Measurements from ENCODE around the gene MYO5B.
"Not testable (repeated sequence)": the region's sequence is repeated elsewhere in the genome, so short reads cannot be mapped to it uniquely, and the experiment has no call there.

Gene MYO5B

GRCh38 chr18:49808553-49809191 is 386.3 kb downstream of the MYO5B start:
- intact Hi-C loops (cut with DNase I); DNase-seq: not testable (repeated sequence)

GRCh38 chr18:49804096-49804495 is 390.9 kb downstream of the MYO5B start:
- intact Hi-C loops (cut with DNase I) = no loop called here
- DNase-seq = no peak

- intact Hi-C loops (cut with DNase I) = no loop called here
- no peak for DNase-seq
Observed at GRCh38 chr18:49802623-49803022, 392.3 kb downstream of the MYO5B start.

GRCh38 chr18:49800491-49800890 is 394.5 kb downstream of the MYO5B start:
- DNase-seq; intact Hi-C loops (cut with DNase I): not testable (repeated sequence)

GRCh38 chr18:49799806-49800205 is 395.1 kb downstream of the MYO5B start:
- DNase-seq; intact Hi-C loops (cut with DNase I): not testable (repeated sequence)

GRCh38 chr18:49798001-49798400 is 396.9 kb downstream of the MYO5B start:
- intact Hi-C loops (cut with DNase I) = no loop called here
- DNase-seq = no peak

GRCh38 chr18:49795612-49796552 is 399.1 kb downstream of the MYO5B start:
- DNase-seq = no peak
- intact Hi-C loops (cut with DNase I) = no loop called here

GRCh38 chr18:49794743-49795142 is 400.2 kb downstream of the MYO5B start:
- intact Hi-C loops (cut with DNase I) = no loop called here
- DNase-seq = no peak

GRCh38 chr18:49789560-49790134 is 405.3 kb downstream of the MYO5B start:
- DNase-seq; intact Hi-C loops (cut with DNase I): not testable (repeated sequence)

- intact Hi-C loops (cut with DNase I) = no loop called here
- no peak for DNase-seq
Observed at GRCh38 chr18:49788327-49788898, 406.5 kb downstream of the MYO5B start.

- intact Hi-C loops (cut with DNase I) = no loop called here
- DNase-seq = no peak
Observed at GRCh38 chr18:49786019-49786720, 408.8 kb downstream of the MYO5B start.

GRCh38 chr18:49784427-49785185 is 410.3 kb downstream of the MYO5B start:
- intact Hi-C loops (cut with DNase I) = no loop called here
- DNase-seq = no peak

GRCh38 chr18:49783631-49784030 is 411.3 kb downstream of the MYO5B start:
- intact Hi-C loops (cut with DNase I); DNase-seq: not testable (repeated sequence)

- no peak for DNase-seq
- intact Hi-C loops (cut with DNase I) = no loop called here
Observed at GRCh38 chr18:49778826-49779465, 416.0 kb downstream of the MYO5B start.

Measured in head of caudate nucleus (tissue), 42 donors.